Fibroblast of mammary gland (primary cell): ENCODE measurements around the gene HSPBP1.

Experiments
- DNase-seq: peaks from one replicate; pipeline ENCODE4 v3.0.0-alpha.2; 2010; ENCODE audit warnings: low read depth
- H3K4me3 ChIP-seq: 2 replicates; pipeline ENCODE4 v1.5.1; 2011; ENCODE audit warnings: low read depth, mild to moderate bottlenecking, low read length, moderate library complexity; ENCODE audit not compliant: control insufficient read depth
- CTCF ChIP-seq: conservative IDR thresholded peaks from 2 replicates; pipeline ENCODE4 v1.5.1; 2011; ENCODE audit warnings: low read depth, low read length, inconsistent platforms; ENCODE audit not compliant: control insufficient read depth, insufficient read depth

HSPBP1 gene

GRCh38 chr19:55216461-55217198 lies 63.3 kb downstream of the HSPBP1 start:
- no peak for TF ChIP-seq CTCF
- peak overlapping the region; percentile 30 for H3K4me3 ChIP-seq
- peak; percentile 100 for DNase-seq

- DNase-seq: no peak
- H3K4me3 ChIP-seq: no peak overlapping the region
- no peak for TF ChIP-seq CTCF
Observed at GRCh38 chr19:55213547-55213946, 66.4 kb downstream of the HSPBP1 start.

- no peak overlapping the region for H3K4me3 ChIP-seq
- peak; percentile 33 for TF ChIP-seq CTCF
- DNase-seq: no peak
Observed at GRCh38 chr19:55212447-55212846, 67.5 kb downstream of the HSPBP1 start.
